SK-MEL-5 (cell line): ENCODE results near the gene TMEM218. TPM values are rescaled to one million over a fixed set of nuclear protein-coding genes. Genes with fewer than 3 reads are reported as not detected.

Source experiments
- DNase-seq: peaks from one replicate; pipeline ENCODE4 v3.0.0-alpha.2; 2016; ENCODE audit warnings: low read depth, low spot score
- in situ Hi-C: cut with HindIII; loops from 2 replicates; pipeline ENCODE4 v1.10.0; 2016; ENCODE audit warnings: low sequenced_read_pairs, high pct_unique_total_duplicates, low pct_unique_long_range_greater_than_20kb
- total RNA-seq: library from RNA; depleted of rRNA; stranded (reverse); fragments of >200 nt; shearing (Covaris generic); gene quantifications from 2 replicates; pipeline ENCODE4 v1.2.3, GENCODE V29; 2014; rRNA removed

TMEM218 gene
- total RNA-seq, 1 experiment from 2014 or later, result 26.9 TPM

GRCh38 chr11:125052047-125052446 lies 59.4 kb downstream of the TMEM218 start:
- in situ Hi-C loops, result no loop called here

GRCh38 chr11:125049164-125049792 lies 62.1 kb downstream of the TMEM218 start:
- in situ Hi-C loops, result no loop called here
- DNase-seq, result no peak

More at GRCh38 chr11:125052047-125052446, 59.4 kb downstream of the TMEM218 start:
- DNase-seq, result no peak

Other genes with a start within 250 kb of the TMEM218 start
- 3.0 and 3.2 TPM in 2 replicates for gene ROBO3, start 246.2 kb downstream of the TMEM218 start, total RNA-seq
- gene ROBO4, start 213.8 kb downstream of the TMEM218 start, total RNA-seq, result not detected in 2 replicates
- gene HEPN1, start 192.4 kb downstream of the TMEM218 start, total RNA-seq, result not detected in 2 replicates
- not detected in 2 replicates for gene HEPACAM, start 175.6 kb downstream of the TMEM218 start, total RNA-seq
- gene CCDC15, start 157.4 kb downstream of the TMEM218 start, total RNA-seq, result 1.2 and 1.7 TPM in 2 replicates
- 184 TPM in 2 replicates for gene SLC37A2, start 48.3 kb downstream of the TMEM218 start, total RNA-seq
- 1.4 and 1.6 TPM in 2 replicates for gene PKNOX2, start 53.1 kb upstream of the TMEM218 start, total RNA-seq